Naive B cell (primary cell): ENCODE data around the gene PPP2R1B. TPM values are rescaled to one million over a fixed set of nuclear protein-coding genes. Genes with fewer than 3 reads are reported as not detected.
"Not testable (repeated sequence)": the region's sequence is repeated elsewhere in the genome, so short reads cannot be mapped to it uniquely, and the experiment has no call there.

Experiments
- ATAC-seq, 2 donors: fragments of 150-1000 bp; cut with Tn5 transposase; 2 replicates each; pipeline ENCODE4 v1.10.0; 2021; ENCODE audit warnings: low read depth in 2 of 2, mild to moderate bottlenecking in 2 of 2, moderate library complexity in 2 of 2
- DNase-seq: peaks from one replicate; pipeline ENCODE4 v3.0.0; 2022
- H3K27ac Mint-ChIP-seq, 6 donors: one replicate each; pipeline ENCODE4 v1.8.0; 2020 to 2022; ENCODE audit warnings: mild to moderate bottlenecking in 6 of 6, mixed read lengths in 6 of 6, moderate library complexity in 5 of 6, inconsistent platforms in 2 of 6
- H3K27me3 Mint-ChIP-seq, 3 donors: one replicate each; pipeline ENCODE4 v1.8.0; 2021 to 2022; ENCODE audit warnings: mixed read lengths in 3 of 3, mild to moderate bottlenecking in 1 of 3
- H3K36me3 Mint-ChIP-seq, 2 donors: one replicate each; pipeline ENCODE4 v1.8.0; 2020 to 2022; ENCODE audit warnings: mixed read lengths in 2 of 2, inconsistent platforms in 1 of 2, mild to moderate bottlenecking in 1 of 2
- H3K4me1 Mint-ChIP-seq, 3 donors: one replicate each; pipeline ENCODE4 v1.8.0; 2020 to 2022; ENCODE audit warnings: mixed read lengths in 3 of 3, inconsistent platforms in 1 of 3, mild to moderate bottlenecking in 1 of 3, moderate library complexity in 1 of 3
- H3K4me3 Mint-ChIP-seq, 8 donors: one replicate each; pipeline ENCODE4 v1.8.0; 2020 to 2022; ENCODE audit warnings: mild to moderate bottlenecking in 8 of 8, mixed read lengths in 8 of 8, moderate library complexity in 8 of 8, inconsistent platforms in 2 of 8
- H3K9me3 Mint-ChIP-seq, 7 donors: one replicate each; pipeline ENCODE4 v1.8.0; 2020 to 2022; ENCODE audit warnings: mixed read lengths in 7 of 7, mild to moderate bottlenecking in 5 of 7, inconsistent platforms in 2 of 7, moderate library complexity in 1 of 7
- polyA plus RNA-seq, 6 donors: library from polyadenylated mRNA; unstranded; fragments of 300-500 nt; fragmentation: Illumina TruSeq; gene quantifications; one replicate each; pipeline ENCODE4 v1.2.3, GENCODE V29; 2021; ENCODE audit warnings: low read depth in 6 of 6

The PPP2R1B gene
- polyA plus RNA-seq, 6 donors from 2014 or later: 14.8 to 23.0 (median 18.6) TPM

DNA sequence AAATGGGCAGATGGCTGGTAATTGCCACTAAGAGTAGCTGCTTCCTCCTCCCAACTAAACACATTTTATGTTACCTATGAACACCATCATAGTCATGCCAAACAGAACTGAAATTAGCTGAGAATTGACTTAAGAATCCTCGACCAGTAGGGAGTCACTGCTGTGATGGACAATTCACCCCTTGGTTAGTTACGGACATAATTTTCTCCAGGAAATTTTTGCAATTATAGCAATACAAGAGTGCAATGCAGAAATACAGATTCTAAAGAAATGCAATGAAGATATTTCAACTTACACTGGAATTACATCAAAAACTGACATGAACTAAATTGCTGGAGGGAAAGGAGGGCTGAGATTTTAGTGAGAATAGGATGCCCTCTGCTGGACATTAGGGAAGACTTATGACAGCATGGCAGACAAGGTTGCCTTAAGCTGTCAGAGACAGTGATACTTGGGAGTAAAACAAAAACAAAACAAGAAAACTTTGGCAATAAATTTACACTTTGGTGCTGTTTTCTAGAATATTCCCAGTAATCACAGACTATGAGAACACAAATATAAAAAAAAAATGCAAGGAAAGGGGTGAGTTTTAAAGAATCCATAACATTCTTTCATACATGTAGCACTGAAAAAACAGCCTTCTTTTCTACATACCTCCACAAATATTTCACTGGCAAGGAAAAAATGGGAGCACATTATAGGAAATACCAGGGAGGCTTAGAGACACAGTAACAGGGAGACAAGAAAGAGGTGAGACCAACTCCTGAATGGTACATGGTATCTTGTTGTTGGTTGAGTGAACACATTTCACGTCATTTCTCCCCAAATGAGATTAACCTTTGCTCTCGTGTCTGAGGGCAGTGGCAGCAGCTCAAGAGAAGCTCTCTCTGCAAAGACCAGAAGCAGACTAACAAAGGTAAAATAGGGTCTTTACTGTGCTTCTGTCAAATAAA is 11.2 kb upstream of the PPP2R1B start:
- no peaks in the 10 kb centered on the region for H3K9me3 Mint-ChIP-seq
- no peaks in the 10 kb centered on the region for H3K36me3 Mint-ChIP-seq
- peak; percentile 59 for DNase-seq
- H3K4me3 Mint-ChIP-seq: peak overlapping the region in 4 of 8 donors; percentile 16 to 80 (median 64)
- H3K4me1 Mint-ChIP-seq: peaks cover 22 to 24% (median 23%) of the 10 kb centered on the region in 3 donors
- peak overlapping the region; percentile 81 to 97 (median 92) for H3K27ac Mint-ChIP-seq
- ATAC-seq: peak; percentile 67 to 70
- no peaks in the 10 kb centered on the region for H3K27me3 Mint-ChIP-seq

DNA sequence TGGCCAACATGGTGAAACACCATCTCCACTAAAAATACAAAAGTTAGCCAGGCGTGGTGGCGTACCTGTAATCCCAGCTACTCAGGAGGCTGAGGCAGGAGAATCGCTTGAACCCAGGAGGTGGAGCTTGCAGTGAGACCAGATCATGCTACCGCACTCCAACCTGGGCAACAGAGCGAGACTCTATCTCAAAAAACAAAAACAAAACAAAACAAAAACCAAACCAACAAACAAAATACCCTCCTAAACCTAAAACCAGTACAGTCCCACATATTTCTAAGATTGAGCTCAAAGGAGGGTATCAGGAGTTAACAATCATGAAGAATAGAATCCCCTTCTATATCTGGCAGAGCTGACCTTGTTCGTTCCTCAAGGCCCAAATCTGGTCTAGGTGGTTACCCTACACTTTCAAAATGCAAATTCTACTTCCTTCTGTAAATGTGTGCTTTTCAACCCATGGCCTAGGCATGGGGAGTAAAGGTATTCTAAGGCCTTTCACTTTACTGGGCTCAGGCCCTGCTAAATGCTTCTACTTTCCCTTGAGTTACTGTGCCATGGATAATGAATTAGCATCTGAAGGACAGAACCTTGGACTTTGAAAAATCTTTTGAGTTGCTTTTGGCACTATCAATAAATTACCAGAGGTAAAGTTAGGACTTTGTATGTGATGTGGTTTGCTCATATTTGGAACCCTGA is 10.4 kb upstream of the PPP2R1B start:
- H3K27ac Mint-ChIP-seq: peak overlapping the region; percentile 81 to 97 (median 95)
- peak overlapping the region in 7 of 8 donors; percentile 63 to 81 (median 76) for H3K4me3 Mint-ChIP-seq

DNA sequence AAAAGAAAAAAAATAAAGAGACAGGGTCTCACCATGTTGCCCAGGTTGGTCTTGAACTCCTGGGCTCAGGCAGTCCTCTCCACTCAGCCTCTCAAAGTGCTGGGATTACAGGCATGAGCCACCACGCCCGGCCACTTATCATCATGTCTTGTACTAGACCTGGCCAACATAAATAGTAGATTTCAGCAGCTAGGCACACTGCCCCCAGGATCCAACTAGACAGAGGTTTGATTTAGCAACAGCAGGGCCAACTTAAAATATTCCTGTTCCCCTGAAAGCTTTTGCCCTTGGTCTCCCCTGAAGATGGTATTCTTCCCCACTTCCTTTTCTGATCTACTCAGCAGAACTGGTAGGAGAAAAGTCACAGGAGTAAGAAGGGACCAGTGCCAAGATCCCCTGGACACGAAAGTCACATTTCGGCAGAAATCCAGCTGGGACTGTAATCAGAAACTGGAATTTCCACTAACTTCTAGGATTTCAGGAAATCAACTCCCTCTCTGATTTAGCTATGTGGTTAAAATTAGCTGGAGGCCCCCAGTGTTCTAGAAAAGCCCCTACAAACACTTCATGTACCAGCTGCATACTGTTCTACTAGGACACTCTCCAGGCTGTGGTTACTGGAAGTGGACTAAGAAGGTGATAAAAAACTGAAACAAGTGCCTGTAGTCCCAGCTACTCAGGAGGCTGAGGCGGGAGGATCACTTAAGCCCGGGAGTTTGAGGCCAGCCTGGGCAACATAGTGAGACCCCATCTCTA is 8.9 kb upstream of the PPP2R1B start:
- Mint-ChIP-seq H3K36me3 (no peaks in the 10 kb centered on the region), H3K27me3 (no peaks in the 10 kb centered on the region), H3K4me3 (peak overlapping the region in 1 of 8 donors; percentile 26), H3K27ac (peak overlapping the region in 5 of 6 donors; percentile 16 to 90 (median 56)), H3K9me3 (no peaks in the 10 kb centered on the region), H3K4me1 (peaks cover 22 to 24% (median 23%) of the 10 kb centered on the region in 3 donors)
- no peak for DNase-seq
- no peak for ATAC-seq

More for the DNA sequence above, 10.4 kb upstream of the PPP2R1B start:
- H3K9me3 Mint-ChIP-seq: no peaks in the 10 kb centered on the region
- no peaks in the 10 kb centered on the region for H3K27me3 Mint-ChIP-seq
- no peaks in the 10 kb centered on the region for H3K36me3 Mint-ChIP-seq
- H3K4me1 Mint-ChIP-seq: peaks cover 22 to 24% (median 23%) of the 10 kb centered on the region in 3 donors
- peak; percentile 77 for DNase-seq
- ATAC-seq: peak; percentile 96 to 98

DNA sequence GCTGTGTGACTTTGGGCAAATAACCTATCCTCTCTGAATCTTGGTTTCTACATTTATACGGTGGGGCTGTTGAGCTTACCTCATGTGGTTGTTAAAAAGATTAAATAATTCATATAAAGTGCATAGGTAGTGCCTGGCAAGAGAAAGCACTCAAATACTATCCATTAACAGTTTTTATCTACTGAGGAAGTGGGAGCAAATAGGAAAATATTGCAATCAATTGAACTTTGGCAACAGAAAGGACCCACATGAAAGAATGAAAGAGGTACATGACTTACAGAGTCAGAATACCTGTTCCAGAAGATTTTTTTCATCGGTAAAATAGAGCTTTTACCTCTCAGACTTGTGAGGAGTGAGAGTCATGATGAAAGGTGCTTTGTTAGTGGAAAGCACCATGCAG is 6.3 kb upstream of the PPP2R1B start:
- ATAC-seq (no peak), DNase-seq (no peak)
- Mint-ChIP-seq H3K4me1 (peaks cover 21 to 24% (median 23%) of the 10 kb centered on the region in 3 donors), H3K36me3 (no peaks in the 10 kb centered on the region), H3K4me3 (no peak overlapping the region), H3K27ac (no peak overlapping the region), H3K27me3 (no peaks in the 10 kb centered on the region), H3K9me3 (no peaks in the 10 kb centered on the region)

DNA sequence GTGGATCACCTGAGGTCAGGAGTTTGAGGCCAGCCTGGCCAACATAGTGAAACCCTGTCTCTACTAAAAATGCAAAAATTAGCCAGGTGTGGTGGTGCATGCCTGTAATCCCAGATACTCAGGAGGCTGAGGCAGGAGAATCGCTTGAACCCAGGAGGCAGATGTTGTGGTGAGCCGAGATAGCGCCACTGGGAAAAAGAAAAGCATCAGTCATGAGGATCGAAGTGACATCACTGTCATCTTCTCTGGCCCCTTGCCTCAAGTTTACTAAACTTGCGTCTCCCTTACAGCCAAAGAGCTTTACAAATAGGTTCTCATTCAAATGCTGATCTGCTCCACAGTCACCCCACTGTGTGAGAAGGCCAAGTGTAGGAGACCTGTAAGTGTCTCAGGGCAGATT is 5.0 kb upstream of the PPP2R1B start:
- DNase-seq, ATAC-seq, H3K27me3 Mint-ChIP-seq, H3K27ac Mint-ChIP-seq, H3K9me3 Mint-ChIP-seq, H3K36me3 Mint-ChIP-seq: not testable (repeated sequence)
- Mint-ChIP-seq H3K4me1 (peaks cover 16 to 20% (median 17%) of the 10 kb centered on the region in 3 donors), H3K4me3 (peak overlapping the region in 1 of 8 donors; percentile 67)

- DNase-seq (no peak), ATAC-seq (no peak)
- H3K4me1 Mint-ChIP-seq: peaks cover 11 to 18% (median 13%) of the 10 kb centered on the region in 3 donors
- peak overlapping the region in 2 of 6 donors; percentile 53 to 82 for H3K27ac Mint-ChIP-seq
- no peaks in the 10 kb centered on the region for H3K27me3 Mint-ChIP-seq
- H3K4me3 Mint-ChIP-seq: peak overlapping the region in 1 of 8 donors; percentile 67
- H3K9me3 Mint-ChIP-seq: no peaks in the 10 kb centered on the region
- H3K36me3 Mint-ChIP-seq: no peaks in the 10 kb centered on the region
Observed at GRCh38 chr11:111770581-111771134, 4.5 kb upstream of the PPP2R1B start.

- Mint-ChIP-seq H3K27ac (peak overlapping the region; percentile 91 to 99 (median 98)), H3K27me3 (no peaks in the 10 kb centered on the region), H3K9me3 (no peaks in the 10 kb centered on the region), H3K4me1 (peaks cover 16 to 47% (median 41%) of the 10 kb centered on the region in 3 donors), H3K36me3 (peaks cover 0 to 17% of the 10 kb centered on the region in 2 donors), H3K4me3 (peak overlapping the region; percentile 87 to 100 (median 99))
- ATAC-seq: no peak
- no peak for DNase-seq
Observed at GRCh38 chr11:111766834-111767142, 599 bp upstream of the PPP2R1B start.

- H3K4me3 Mint-ChIP-seq: peak overlapping the region; percentile 87 to 100 (median 99)
- ATAC-seq (peak in 1 of 2 donors; percentile 38), DNase-seq (no peak)
- peaks cover 0 to 17% of the 10 kb centered on the region in 2 donors for H3K36me3 Mint-ChIP-seq
- H3K9me3 Mint-ChIP-seq: no peaks in the 10 kb centered on the region
- peaks cover 16 to 48% (median 41%) of the 10 kb centered on the region in 3 donors for H3K4me1 Mint-ChIP-seq
- H3K27ac Mint-ChIP-seq: peak overlapping the region; percentile 76 to 98 (median 94)
- no peaks in the 10 kb centered on the region for H3K27me3 Mint-ChIP-seq
Observed at GRCh38 chr11:111765320-111765983, 737 bp downstream of the PPP2R1B start.

DNA sequence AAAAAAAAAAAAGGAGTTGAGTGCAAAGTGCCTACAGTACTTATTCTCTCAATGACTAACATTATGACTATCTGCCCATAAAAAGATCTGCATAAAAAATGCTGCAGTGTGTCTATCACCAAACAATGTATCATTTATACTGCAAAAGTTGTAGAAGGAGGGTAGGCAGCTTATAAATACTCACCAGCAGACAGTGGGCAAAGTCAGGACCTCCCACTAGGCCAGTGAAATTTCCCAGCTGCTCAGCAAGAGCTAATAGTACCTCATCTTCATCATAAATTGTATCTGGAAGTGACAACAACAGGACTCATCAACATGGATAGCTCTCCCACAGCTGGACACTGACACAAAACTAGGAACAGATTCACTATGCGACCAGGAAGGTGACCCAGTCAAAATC is 1.6 kb downstream of the PPP2R1B start:
- DNase-seq: no peak
- Mint-ChIP-seq H3K4me3 (peak overlapping the region in 6 of 8 donors; percentile 32 to 99 (median 90)), H3K4me1 (peaks cover 16 to 48% (median 41%) of the 10 kb centered on the region in 3 donors), H3K27ac (peak overlapping the region in 1 of 6 donors; percentile 91), H3K36me3 (peaks cover 3 to 17% of the 10 kb centered on the region in 2 donors), H3K9me3 (no peaks in the 10 kb centered on the region), H3K27me3 (no peaks in the 10 kb centered on the region)
- no peak for ATAC-seq

DNA sequence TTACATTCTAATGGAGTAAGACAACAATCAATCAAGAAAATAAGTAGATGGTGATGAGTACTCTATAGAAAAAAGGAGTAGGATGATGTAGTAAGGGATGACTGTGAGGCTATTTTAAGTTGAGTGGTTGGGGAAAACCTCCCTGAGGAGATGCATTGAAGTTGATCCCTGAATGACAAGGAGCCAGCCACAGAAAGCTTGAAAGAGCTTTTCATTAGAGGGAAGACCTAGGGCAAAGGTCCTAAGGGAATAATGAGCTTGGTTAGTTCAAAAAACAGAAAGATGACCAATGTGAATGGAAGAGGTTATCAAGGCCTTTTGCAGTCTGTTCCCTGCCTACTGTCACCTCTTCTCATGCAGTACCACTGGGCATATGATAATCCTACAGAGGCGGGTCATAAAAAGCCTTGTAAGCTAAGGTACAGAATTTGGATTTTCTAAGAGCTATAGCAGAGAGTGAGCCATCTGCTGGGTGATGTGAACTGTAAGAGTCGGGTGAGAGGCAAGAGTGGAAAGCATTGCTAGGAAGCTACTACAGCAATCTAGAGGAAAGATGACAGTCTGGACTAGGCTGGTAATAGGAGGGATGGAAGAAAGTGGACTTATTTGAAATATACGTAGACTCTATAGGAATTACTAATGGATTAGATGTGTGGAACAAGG is 3.1 kb downstream of the PPP2R1B start:
- no peak for DNase-seq
- peaks cover 11 to 19% of the 10 kb centered on the region in 2 donors for H3K36me3 Mint-ChIP-seq
- no peaks in the 10 kb centered on the region for H3K9me3 Mint-ChIP-seq
- no peak for ATAC-seq
- peaks cover 16 to 48% (median 41%) of the 10 kb centered on the region in 3 donors for H3K4me1 Mint-ChIP-seq
- no peaks in the 10 kb centered on the region for H3K27me3 Mint-ChIP-seq
- H3K4me3 Mint-ChIP-seq: peak overlapping the region in 1 of 8 donors; percentile 92
- peak overlapping the region in 1 of 6 donors; percentile 23 for H3K27ac Mint-ChIP-seq

DNA sequence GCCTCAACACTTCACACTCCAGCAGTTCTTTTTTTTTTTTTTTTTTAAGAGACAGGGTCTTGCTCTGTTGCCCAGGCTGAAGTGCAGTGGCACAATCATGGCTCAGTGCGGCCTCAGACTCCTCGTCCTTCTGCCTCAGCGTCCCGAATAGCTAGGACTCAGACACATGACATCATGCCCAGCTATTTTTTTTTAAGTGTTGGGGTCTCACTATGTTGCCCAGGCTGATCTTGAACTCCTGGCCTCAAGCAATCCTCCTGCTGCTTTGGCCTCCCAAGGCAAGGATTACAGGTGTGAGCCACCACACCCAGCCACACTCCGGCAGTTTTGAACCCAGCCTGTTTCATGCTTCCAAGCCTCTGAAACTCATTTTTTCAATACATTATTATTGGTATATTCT is 3.7 kb downstream of the PPP2R1B start:
- H3K4me1 Mint-ChIP-seq: peaks cover 16 to 48% (median 41%) of the 10 kb centered on the region in 3 donors
- ATAC-seq (no peak), DNase-seq (no peak)
- peaks cover 16 to 25% of the 10 kb centered on the region in 2 donors for H3K36me3 Mint-ChIP-seq
- H3K9me3 Mint-ChIP-seq: no peaks in the 10 kb centered on the region
- peak overlapping the region in 2 of 6 donors; percentile 19 to 21 for H3K27ac Mint-ChIP-seq
- H3K4me3 Mint-ChIP-seq: no peak overlapping the region
- no peaks in the 10 kb centered on the region for H3K27me3 Mint-ChIP-seq

DNA sequence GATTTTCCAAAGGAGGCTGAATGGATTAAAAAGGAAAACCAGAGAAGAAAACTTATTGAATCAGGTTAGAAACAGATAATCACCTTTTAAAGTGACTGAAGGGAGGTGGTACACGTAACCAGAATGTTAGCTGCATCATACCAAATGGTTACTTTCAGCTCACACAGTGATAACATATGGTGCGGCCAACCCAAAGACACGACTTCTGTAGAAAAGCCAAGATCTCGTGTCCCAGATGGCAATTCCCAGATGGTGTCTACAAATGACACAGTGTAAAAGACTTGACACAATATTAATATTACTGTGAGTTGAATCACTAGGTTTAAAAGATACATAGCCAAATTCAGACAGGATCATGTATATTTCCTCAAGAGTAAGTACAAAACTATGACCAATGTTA is 5.2 kb downstream of the PPP2R1B start:
- Mint-ChIP-seq H3K27ac (no peak overlapping the region), H3K36me3 (peaks cover 16 to 26% of the 10 kb centered on the region in 2 donors)

More for the DNA sequence above, 5.2 kb downstream of the PPP2R1B start:
- ATAC-seq: no peak
- Mint-ChIP-seq H3K9me3 (no peaks in the 10 kb centered on the region), H3K27me3 (no peaks in the 10 kb centered on the region), H3K4me1 (peaks cover 10 to 39% (median 32%) of the 10 kb centered on the region in 3 donors), H3K4me3 (no peak overlapping the region)
- no peak for DNase-seq
